GM10248 (cell line): ENCODE results near the gene SMARCB1.

Experiments
- CTCF ChIA-PET: fragments of 300-600 bp; sonication (Branson Sonifier 250); formaldehyde crosslinking; extraction: SDS; loops from one replicate; lab custom pipeline; 2021; ENCODE audit warnings: antibody characterized with exemption; lab: Yijun Ruan, JAX
- POLR2A ChIA-PET: fragments of 350-650 bp; sonication (Branson Sonifier 250); formaldehyde crosslinking; extraction: SDS; loops from one replicate; lab custom pipeline; 2020; ENCODE audit warnings: antibody characterized with exemption; lab: Yijun Ruan, JAX
- DNase-seq: peaks from one replicate; pipeline ENCODE4 v3.0.0; 2012; ENCODE audit errors: extremely low spot score
- TF ChIP-seq, protein P1 (sequence below): IDR thresholded peaks from 2 replicates; pipeline ENCODE4 v1.5.1; 2012; ENCODE audit warnings: mild to moderate bottlenecking, low read depth; ENCODE audit errors: extremely low read depth, missing control alignments, control extremely low read depth

The SMARCB1 gene

DNA sequence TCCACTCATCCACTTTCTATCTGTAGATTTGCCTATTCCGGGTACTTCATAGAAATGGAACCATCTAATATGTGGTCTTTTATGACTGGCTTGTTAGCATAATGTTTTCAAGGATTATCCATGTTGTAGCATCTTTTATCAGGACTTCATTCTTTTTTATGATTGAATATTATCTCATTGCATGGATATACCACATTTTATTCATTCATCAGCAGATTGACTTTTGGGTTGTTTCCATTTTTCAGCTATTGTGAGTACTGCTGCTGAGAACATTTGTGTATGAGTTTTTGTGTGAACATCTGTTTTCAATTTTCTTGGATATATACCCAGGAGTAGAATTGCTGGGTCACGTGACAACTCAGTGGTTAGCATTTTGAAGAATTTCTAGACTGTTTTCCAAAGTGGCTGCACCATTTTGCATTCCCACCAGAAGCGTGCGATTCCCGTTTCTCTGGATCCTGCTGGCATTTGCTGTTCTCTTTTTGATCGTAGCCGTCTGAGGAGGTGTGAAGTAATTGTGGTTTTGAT is 43.1 kb downstream of the SMARCB1 start:
- no peak for DNase-seq
- TF ChIP-seq, protein P1, sequence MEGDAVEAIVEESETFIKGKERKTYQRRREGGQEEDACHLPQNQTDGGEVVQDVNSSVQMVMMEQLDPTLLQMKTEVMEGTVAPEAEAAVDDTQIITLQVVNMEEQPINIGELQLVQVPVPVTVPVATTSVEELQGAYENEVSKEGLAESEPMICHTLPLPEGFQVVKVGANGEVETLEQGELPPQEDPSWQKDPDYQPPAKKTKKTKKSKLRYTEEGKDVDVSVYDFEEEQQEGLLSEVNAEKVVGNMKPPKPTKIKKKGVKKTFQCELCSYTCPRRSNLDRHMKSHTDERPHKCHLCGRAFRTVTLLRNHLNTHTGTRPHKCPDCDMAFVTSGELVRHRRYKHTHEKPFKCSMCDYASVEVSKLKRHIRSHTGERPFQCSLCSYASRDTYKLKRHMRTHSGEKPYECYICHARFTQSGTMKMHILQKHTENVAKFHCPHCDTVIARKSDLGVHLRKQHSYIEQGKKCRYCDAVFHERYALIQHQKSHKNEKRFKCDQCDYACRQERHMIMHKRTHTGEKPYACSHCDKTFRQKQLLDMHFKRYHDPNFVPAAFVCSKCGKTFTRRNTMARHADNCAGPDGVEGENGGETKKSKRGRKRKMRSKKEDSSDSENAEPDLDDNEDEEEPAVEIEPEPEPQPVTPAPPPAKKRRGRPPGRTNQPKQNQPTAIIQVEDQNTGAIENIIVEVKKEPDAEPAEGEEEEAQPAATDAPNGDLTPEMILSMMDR, result no peak
- POLR2A ChIA-PET, result no interaction called here
- CTCF ChIA-PET, result interaction anchor here (1.0 to 1.4 kb wide), 2 partner anchors 20 to 55 kb away, joined by 3 to 4 read pairs; no protein-coding TSS in a partner anchor

DNA sequence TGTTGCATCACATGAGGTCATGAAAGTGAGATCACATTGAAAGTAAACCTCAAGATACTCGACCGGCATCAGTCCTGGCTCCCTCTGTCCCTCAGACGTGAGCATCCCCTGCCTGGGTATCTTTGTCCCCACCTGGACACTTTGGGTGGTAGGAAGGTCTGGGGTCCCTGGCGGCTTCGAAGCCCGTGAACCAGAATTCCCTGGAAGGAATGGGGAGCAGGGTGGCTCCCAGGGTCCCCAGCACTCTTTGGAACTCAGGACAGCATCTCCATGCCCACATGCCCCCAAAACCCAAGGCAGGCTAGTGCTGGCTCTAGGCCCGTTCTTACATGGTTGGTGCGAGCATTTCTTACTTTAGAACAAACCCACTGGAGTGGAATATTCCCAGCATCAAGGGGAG is 44.5 kb downstream of the SMARCB1 start:
- POLR2A ChIA-PET, result no interaction called here
- no peak for DNase-seq
- CTCF ChIA-PET, result interaction anchor here (0.9 to 1.0 kb wide), 2 partner anchors 17 to 18 kb away, joined by 3 to 7 read pairs; no protein-coding TSS in a partner anchor
- TF ChIP-seq, protein P1, result no peak

DNA sequence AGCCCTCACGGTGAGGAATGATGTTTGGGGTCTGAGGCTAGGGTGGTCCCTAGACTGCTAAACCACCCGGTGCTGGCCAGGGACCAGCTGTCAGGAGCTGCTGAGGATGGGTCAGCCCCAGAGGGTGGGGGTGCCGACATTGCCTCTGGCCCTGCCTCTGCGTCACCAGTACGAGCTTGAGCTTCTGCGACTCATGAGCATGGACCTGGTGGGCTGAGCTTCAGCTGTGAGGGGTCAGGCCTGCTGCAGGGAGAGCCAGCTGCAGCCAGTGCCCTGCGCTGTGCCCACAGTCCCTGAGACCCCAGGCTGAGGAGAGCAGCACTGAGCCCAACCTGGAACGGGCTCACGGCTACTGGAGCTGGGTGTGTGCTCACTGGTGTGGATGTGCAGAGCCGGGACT is 45.0 kb downstream of the SMARCB1 start:
- ChIA-PET CTCF (interaction anchor here (0.9 to 1.2 kb wide), 3 partner anchors 17 to 20 kb away, joined by 3 to 7 read pairs (median 3); no protein-coding TSS in a partner anchor), POLR2A (no interaction called here)
- TF ChIP-seq, protein P1, result no peak
- DNase-seq, result no peak

DNA sequence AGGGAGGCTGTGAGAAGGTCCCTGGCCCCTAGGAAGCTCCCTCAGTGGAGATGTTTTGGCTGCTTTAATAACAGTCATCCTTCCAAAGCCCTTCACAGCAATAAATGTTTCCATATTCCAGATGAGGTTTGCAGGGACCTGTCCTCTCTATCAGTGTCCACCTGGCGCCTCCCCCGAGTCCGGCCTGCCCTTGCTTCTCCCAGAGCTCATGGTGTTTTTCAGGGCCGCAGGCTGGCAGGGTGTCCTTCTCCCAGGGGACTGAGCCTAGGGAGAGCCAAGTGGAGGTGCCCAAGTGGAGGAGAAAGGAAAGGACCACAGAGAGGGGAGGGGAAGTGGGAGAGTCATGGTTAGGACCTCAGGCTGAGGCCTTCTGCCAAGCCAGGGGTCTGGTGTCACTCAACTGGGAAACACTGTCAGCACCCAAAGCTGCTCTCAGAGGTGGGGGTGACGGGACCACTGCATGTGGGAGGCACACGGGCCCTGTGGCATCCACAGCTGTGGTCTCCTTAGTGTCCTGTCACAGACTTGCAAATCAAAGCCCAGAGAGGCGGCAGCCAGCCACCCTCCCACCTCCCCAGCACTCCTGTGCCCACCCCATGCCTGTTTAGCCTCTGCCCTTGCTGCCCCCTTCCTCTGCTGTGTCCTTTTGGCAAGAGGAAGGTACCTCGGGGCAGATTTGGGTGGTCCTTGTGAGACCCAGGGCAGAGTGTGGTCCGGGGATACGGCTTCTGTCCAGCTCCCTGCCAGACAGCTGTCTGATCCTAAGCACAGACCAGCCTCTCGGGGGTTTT is 45.7 kb downstream of the SMARCB1 start:
- CTCF ChIA-PET, result interaction anchor here (0.9 to 1.2 kb wide), 3 partner anchors 17 to 20 kb away, joined by 3 to 7 read pairs (median 3); no protein-coding TSS in a partner anchor
- POLR2A ChIA-PET, result no interaction called here
- TF ChIP-seq, protein P1, result no peak

DNA sequence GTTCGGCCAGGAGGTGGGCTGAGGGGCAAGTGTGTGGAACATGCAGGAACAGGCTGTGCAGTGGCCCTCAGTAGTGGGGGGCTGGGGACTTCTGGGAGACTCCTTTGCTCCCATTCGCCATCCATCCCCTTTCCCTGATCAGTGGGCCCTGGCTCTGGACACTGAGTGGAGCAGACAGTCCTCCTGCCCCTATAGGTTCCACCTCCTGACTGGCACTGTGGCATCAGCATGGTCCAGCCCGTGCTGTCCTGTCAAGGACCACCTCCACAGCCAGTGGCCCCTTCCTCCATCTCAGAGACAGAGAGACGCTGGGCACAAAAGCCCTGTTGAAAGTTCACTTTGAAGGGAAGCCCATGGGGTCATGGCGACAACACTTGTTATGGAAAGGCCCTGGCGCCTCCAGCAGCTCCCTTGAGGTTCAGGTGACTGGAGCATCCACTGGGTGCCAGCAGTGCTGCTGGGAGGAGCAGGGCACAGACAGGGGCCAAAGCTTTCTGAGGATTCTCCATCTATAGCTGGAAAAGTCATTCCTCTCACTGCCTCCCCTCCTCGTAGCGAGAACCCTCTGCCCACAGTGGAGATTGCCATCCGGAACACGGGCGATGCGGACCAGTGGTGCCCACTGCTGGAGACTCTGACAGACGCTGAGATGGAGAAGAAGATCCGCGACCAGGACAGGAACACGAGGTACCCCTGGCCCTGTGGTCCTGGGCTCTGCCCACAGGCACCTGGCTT is 46.4 kb downstream of the SMARCB1 start:
- POLR2A ChIA-PET, result no interaction called here
- CTCF ChIA-PET, result interaction anchor here (1.2 kb wide), 1 partner anchor 21 kb away, joined by 3 read pairs; no protein-coding TSS in a partner anchor
- TF ChIP-seq, protein P1, result no peak
- DNase-seq, result no peak

More for the DNA sequence above, 45.7 kb downstream of the SMARCB1 start:
- no peak for DNase-seq

DNA sequence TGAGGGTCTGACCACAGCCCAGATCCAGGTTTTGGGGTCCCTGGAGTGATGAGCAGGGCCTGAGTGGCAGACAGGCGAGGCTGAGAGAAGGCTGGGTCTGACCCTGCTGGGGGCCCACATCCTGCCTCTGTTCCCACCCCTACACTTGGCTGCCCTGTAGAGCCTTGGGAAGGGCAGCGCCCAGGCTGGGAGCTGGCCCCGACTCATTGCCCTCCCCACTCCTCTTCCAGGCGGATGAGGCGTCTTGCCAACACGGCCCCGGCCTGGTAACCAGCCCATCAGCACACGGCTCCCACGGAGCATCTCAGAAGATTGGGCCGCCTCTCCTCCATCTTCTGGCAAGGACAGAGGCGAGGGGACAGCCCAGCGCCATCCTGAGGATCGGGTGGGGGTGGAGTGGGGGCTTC is 47.1 kb downstream of the SMARCB1 start:
- ChIA-PET CTCF (interaction anchor here (4.0 kb wide), 1 partner anchor 16 kb away, joined by 22 read pairs; no protein-coding TSS in a partner anchor), POLR2A (no interaction called here)
- TF ChIP-seq, protein P1, result no peak
- DNase-seq, result no peak
